ENCODE measurements around the gene MRAP.

- no peak for TF ChIP-seq CTCF (IDR thresholded peaks at IDR 0.05)
- no peak for TF ChIP-seq POLR2AphosphoS5 (IDR thresholded peaks at IDR 0.05)
- no peak for TF ChIP-seq POLR2A (IDR thresholded peaks at IDR 0.05)
These were observed 39.7 kb downstream of the MRAP start for GRCh38 chr21:32338209-32338921.

Measured in stomach (tissue), 4 donors.